Psoas muscle (tissue), 8 donors: ENCODE measurements around the gene GTPBP1. TPM values are rescaled to one million over a fixed set of nuclear protein-coding genes. Genes with fewer than 3 reads are reported as not detected.

Experiments used
- ATAC-seq, 4 donors: fragments of 200-7000 bp; cut with Tn5 transposase; one replicate each; pipeline ENCODE4 v1.9.1; 2020; ENCODE audit warnings: moderate library complexity in 3 of 4, mild to moderate bottlenecking in 2 of 4
- DNase-seq, 2 donors: peaks; one replicate each; pipeline ENCODE4 v3.0.0-alpha.2; 2020
- H3K27ac ChIP-seq: fragments of 200-600 bp; one replicate; pipeline ENCODE4 v1.8.0; 2022
- H3K27me3 ChIP-seq, 3 donors: fragments of 200-600 bp in 1 of 3; one replicate each; pipeline versions ENCODE4 v1.6.1 to v1.8.0; 2013 to 2022; ENCODE audit warnings: low read length in 2 of 3, mild to moderate bottlenecking in 2 of 3, moderate library complexity in 1 of 3; ENCODE audit not compliant: insufficient read depth in 3 of 3
- H3K36me3 ChIP-seq, 2 donors: fragments of 200-600 bp in 1 of 2; one replicate each; pipeline versions ENCODE4 v1.6.1 to v1.8.0; 2013 to 2022; ENCODE audit warnings: low read depth in 1 of 2, mild to moderate bottlenecking in 1 of 2, moderate library complexity in 1 of 2; ENCODE audit not compliant: insufficient read depth in 1 of 2
- H3K4me1 ChIP-seq: fragments of 200-600 bp; one replicate; pipeline ENCODE4 v1.8.0; 2022
- H3K4me3 ChIP-seq: fragments of 200-600 bp; one replicate; pipeline ENCODE4 v1.8.0; 2022; ENCODE audit warnings: mild to moderate bottlenecking
- H3K9me3 ChIP-seq: fragments of 200-600 bp; one replicate; pipeline ENCODE4 v1.8.0; 2022
- WGBS, 3 donors: extraction: QIAGEN DNeasy Blood & Tissue Kit; methylation state at CpG; one replicate each; pipeline versions ENCODE4 v1.1.6 to v1.1.7; 2013; 5-methylcytosine and 5-hydroxymethylcytosine counted together
- intact Hi-C, 2 donors: fragments of 100-400 bp; cut with DNase I; formaldehyde crosslinking; loops; one replicate each; pipeline versions ENCODE4 v1.11.0 to v1.14.2; 2022
- polyA plus RNA-seq, 3 donors: library from polyadenylated mRNA; stranded (reverse); fragments of 200-250 nt; gene quantifications; one replicate each; pipeline ENCODE4 v1.2.3, GENCODE V29; 2013
- total RNA-seq, 4 donors: library from RNA; stranded (reverse); fragmentation: NEBNext Ultra II Directional in 2 of 4; extraction: Animal tissue kit (Norgen Biotek cat#: 25700) in 2 of 4; gene quantifications; one replicate each; pipeline versions ENCODE4 v1.2.1 to v1.2.4, GENCODE V29; 2021 to 2023
- TF ChIP-seq, protein P1 (sequence below): fragments of 200-600 bp; IDR thresholded peaks from one replicate; pipeline ENCODE4 v1.8.0; 2022; ENCODE audit warnings: antibody characterized with exemption
- donor health status: healthy with polysubstance abuse.
- donor health status: DM: no; HTN: no; CAD: no; lungs with moderate emphysema.
- donor health status: Bipolar disorder and iron deficiency.
- donor health status: healthy.
- donor health status: DM: yes; HTN: yes; CAD: no.
- donor health status: DM: no; HTN: no; CAD: no.
- donor health status: DM: no; HTN: no; CAD: no.
- donor health status: DM: yes; HTN: yes; CAD: no.

GTPBP1 gene
- total and polyA plus RNA-seq, 7 donors, result 16.4 to 46.1 (median 24.3) TPM

GRCh38 chr22:38770257-38770949 is 64.7 kb downstream of the GTPBP1 start:
- H3K9me3 ChIP-seq, result no peaks in the 10 kb centered on the region
- DNase-seq (no peak), ATAC-seq (no peak)
- no peaks in the 10 kb centered on the region for H3K27me3 ChIP-seq
- no peak overlapping the region for H3K4me3 ChIP-seq
- no peak overlapping the region for H3K27ac ChIP-seq
- H3K36me3 ChIP-seq, result no peaks in the 10 kb centered on the region
- TF ChIP-seq, protein P1, sequence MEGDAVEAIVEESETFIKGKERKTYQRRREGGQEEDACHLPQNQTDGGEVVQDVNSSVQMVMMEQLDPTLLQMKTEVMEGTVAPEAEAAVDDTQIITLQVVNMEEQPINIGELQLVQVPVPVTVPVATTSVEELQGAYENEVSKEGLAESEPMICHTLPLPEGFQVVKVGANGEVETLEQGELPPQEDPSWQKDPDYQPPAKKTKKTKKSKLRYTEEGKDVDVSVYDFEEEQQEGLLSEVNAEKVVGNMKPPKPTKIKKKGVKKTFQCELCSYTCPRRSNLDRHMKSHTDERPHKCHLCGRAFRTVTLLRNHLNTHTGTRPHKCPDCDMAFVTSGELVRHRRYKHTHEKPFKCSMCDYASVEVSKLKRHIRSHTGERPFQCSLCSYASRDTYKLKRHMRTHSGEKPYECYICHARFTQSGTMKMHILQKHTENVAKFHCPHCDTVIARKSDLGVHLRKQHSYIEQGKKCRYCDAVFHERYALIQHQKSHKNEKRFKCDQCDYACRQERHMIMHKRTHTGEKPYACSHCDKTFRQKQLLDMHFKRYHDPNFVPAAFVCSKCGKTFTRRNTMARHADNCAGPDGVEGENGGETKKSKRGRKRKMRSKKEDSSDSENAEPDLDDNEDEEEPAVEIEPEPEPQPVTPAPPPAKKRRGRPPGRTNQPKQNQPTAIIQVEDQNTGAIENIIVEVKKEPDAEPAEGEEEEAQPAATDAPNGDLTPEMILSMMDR, result no peak
- WGBS, 3 donors, result 86 to 93% (median 87%) methylated on average over 16 of the region's 16 CpGs
- peaks cover 8% of the 10 kb centered on the region for H3K4me1 ChIP-seq
- intact Hi-C loops, result loop anchor here in 1 of 2 donors (5.0 kb wide), 1 partner anchor 72 kb away; the partner anchor contains the start of gene NPTXR

- H3K27me3 ChIP-seq, result no peaks in the 10 kb centered on the region
- H3K27ac ChIP-seq, result no peak overlapping the region
- no peak for DNase-seq
- no peak for ATAC-seq
- H3K4me1 ChIP-seq, result no peaks in the 10 kb centered on the region
- intact Hi-C loops, result loop anchor here in 1 of 2 donors (5.0 kb wide), 1 partner anchor 70 kb away; the partner anchor contains the start of gene NPTXR
- TF ChIP-seq, protein P1, result no peak
- no peaks in the 10 kb centered on the region for H3K36me3 ChIP-seq
- WGBS, 3 donors, result 80 to 81% (median 81%) methylated on average over 8 of the region's 8 CpGs
- H3K4me3 ChIP-seq, result no peak overlapping the region
- no peaks in the 10 kb centered on the region for H3K9me3 ChIP-seq
These were observed 66.8 kb downstream of the GTPBP1 start for GRCh38 chr22:38772623-38772873.

- ATAC-seq (no peak), DNase-seq (no peak)
- WGBS, 3 donors, result 94 to 95% (median 94%) methylated on average over 4 of the region's 4 CpGs
These were observed 67.7 kb downstream of the GTPBP1 start for GRCh38 chr22:38773363-38773946.

GRCh38 chr22:38774496-38775166 is 68.9 kb downstream of the GTPBP1 start:
- intact Hi-C loops, result loop anchor here in 1 of 2 donors (5.0 kb wide), 1 partner anchor 68 kb away; the partner anchor contains the start of gene NPTXR
- H3K36me3 ChIP-seq, result peaks cover 0 to 6% of the 10 kb centered on the region in 2 donors
- 77 to 86% (median 82%) methylated on average over 11 of the region's 11 CpGs for WGBS, 3 donors
- no peak overlapping the region for H3K4me3 ChIP-seq
- H3K4me1 ChIP-seq, result no peaks in the 10 kb centered on the region
- no peaks in the 10 kb centered on the region for H3K9me3 ChIP-seq
- TF ChIP-seq, protein P1, result no peak
- no peaks in the 10 kb centered on the region for H3K27me3 ChIP-seq
- H3K27ac ChIP-seq, result no peak overlapping the region
- ATAC-seq (no peak), DNase-seq (no peak)

More at GRCh38 chr22:38773363-38773946, 67.7 kb downstream of the GTPBP1 start:
- H3K36me3 ChIP-seq, result no peaks in the 10 kb centered on the region
- H3K4me3 ChIP-seq, result no peak overlapping the region
- no peaks in the 10 kb centered on the region for H3K9me3 ChIP-seq
- H3K27ac ChIP-seq, result no peak overlapping the region
- TF ChIP-seq, protein P1, result no peak
- no peaks in the 10 kb centered on the region for H3K4me1 ChIP-seq
- intact Hi-C loops, result loop anchor here in 1 of 2 donors (5.0 kb wide), 1 partner anchor 69 kb away; the partner anchor contains the start of gene NPTXR
- H3K27me3 ChIP-seq, result no peaks in the 10 kb centered on the region
